B cell (primary cell): ENCODE results near the gene HOXA3.

Source experiments
- CTCF ChIP-seq: fragments of 200-600 bp; IDR thresholded peaks from one replicate; pipeline ENCODE4 v1.8.0; 2022; ENCODE audit warnings: antibody characterized with exemption, mild to moderate bottlenecking
- EZH2 ChIP-seq: IDR thresholded peaks from 2 replicates; pipeline ENCODE4 v1.6.1; 2012; ENCODE audit warnings: borderline replicate concordance, low read depth, mild to moderate bottlenecking, moderate library complexity, low read length; ENCODE audit not compliant: insufficient read depth, poor library complexity, severe bottlenecking

- TF ChIP-seq CTCF, result no peak
- no peak for TF ChIP-seq EZH2
Observed at GRCh38 chr7:27109466-27110185, 42.8 kb downstream of the HOXA3 start.
